ENCODE results near the gene CHAF1B. TPM values are rescaled to one million over a fixed set of nuclear protein-coding genes. Genes with fewer than 3 reads are reported as not detected.
A peak's percentile ranks its signal among the peaks of the same experiment; 100 is the strongest.

The CHAF1B gene
- polyA plus RNA-seq, 12 donors: 3.1 to 8.8 (median 4.5) TPM; not detected in 1

- DNase-seq: peak; percentile 34
Measured at GRCh38 chr21:36425286-36425685, 40.1 kb downstream of the CHAF1B start.

DNA sequence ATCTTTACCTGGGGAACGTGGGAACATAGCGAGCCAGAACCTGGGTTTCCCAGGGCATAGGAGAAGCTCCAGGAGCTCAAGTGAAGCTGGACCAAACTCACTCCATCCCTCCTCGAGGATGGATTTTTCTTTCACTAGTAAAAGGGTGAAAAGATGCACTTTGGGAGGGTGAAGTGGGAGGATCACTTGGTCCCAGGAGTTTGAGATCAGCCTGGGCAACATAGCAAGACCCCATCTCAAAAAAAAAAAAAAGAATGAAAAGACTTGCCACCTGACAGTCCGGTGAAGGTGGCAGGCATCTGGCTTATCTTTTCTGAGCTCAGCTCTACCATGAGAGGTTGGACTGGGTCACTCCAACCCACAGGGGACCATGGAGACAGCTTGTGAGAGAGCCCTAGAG lies 42.3 kb downstream of the CHAF1B start:
- DNase-seq: no peak

GRCh38 chr21:36428761-36429432 lies 43.7 kb downstream of the CHAF1B start:
- DNase-seq: no peak

DNA sequence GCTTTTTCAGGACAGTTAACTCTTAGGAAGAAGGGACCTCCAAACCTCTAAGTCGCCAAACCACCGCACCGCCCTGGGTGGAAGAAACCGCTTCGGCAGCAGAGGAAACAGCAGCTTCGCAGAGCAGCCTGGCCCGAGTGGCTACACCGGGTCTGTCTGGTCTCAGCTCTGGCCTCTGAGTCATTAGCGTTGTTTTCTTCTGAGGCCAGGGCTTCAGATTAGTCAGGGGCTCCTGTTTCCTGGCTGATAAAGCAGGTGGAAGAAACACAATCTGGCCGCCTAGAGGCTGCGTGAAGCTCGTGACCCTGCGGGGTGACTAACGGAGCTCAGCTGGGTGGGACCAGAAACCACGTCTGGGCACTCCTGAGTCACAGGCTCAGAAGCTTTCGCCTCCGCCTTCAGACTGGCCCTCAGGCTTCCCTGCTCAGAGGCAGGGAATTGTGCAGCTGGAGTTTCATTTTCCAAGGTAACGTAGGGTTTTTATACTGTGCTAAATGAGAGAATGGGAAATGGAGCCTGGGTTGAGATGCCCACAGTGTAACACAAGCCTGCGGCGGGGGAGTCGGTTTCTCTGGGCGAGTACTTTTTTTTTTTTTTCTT lies 44.9 kb downstream of the CHAF1B start:
- peak; percentile 38 for DNase-seq

DNA sequence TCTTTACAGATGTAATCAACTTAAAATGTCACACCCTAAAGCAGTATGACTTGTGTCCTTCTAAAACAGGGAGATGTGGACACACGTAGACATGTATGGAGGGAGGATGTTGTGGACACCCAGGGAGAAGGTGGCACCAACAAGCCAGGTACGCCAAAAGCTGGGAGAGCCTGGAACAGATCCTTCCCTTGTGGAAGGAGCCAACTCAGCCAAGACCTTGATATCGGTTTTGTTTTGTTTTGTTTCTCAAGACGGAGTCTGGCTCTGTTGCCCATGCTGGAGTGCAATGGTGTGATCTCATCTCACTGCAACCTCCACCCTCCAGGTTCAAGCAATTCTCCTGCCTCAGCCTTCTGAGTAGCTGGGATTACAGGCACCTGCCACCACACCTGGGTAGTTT lies 45.6 kb downstream of the CHAF1B start:
- DNase-seq: no peak

DNA sequence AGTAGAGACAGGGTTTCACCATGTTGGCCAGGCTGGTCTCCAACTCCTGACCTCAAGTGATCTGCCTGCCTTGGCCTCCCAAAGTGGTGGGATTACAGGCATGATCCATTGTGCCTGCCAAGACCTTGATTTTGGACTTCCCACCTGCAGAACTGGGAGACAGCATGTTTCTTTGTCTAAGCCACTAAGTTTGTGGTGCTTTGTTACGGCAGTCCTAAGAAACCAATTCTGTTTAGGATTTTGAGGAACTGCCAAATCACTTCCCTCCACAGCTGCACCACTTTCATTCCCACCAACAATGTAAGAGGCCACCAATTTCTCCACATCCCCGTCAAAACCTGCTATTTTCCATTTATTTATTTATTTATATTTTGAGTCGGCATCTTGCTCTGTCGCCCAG lies 46.1 kb downstream of the CHAF1B start:
- no peak for DNase-seq

- no peak for DNase-seq
Measured at GRCh38 chr21:36433059-36433709, 48.0 kb downstream of the CHAF1B start.

DNA sequence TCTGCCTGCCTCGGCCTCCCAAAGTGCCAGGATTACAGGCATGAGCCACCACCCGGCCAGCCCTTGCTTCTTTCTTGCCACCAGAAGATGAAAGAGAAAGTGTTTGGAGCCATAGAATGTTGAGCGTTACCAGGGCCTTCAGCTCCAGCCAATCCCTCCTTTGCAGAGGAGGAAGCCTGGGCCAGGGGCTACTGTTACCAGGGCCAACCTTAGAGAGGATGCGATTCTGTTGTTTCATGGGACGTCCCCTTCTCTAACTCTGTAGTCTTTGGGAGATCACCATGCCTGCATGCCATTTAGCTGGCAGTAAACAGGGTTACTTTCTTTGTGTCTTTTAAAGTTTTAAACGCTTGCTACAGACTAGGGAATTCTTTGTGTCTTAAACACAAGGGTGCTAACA lies 49.0 kb downstream of the CHAF1B start:
- DNase-seq: no peak

GRCh38 chr21:36436829-36437744 lies 51.9 kb downstream of the CHAF1B start:
- no peak for DNase-seq

DNA sequence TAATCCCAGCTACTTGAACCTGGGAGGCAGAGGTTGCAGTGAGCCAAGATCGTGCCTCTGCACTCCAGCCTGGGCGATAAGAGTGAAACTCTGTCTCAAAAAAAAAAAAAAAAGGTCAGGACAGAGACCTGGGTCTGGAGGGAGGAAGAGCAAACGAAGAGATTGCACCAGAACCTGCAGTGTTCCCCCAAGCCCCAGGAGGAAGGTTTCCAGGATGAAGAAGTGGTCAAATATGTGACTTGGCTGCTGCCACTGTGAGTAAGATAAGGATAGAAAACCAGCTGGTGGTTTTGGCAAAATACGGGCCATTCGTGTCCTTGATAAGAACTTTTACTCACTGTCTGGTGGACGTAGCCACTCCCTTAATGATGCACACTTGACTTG lies 52.5 kb downstream of the CHAF1B start:
- no peak for DNase-seq

DNA sequence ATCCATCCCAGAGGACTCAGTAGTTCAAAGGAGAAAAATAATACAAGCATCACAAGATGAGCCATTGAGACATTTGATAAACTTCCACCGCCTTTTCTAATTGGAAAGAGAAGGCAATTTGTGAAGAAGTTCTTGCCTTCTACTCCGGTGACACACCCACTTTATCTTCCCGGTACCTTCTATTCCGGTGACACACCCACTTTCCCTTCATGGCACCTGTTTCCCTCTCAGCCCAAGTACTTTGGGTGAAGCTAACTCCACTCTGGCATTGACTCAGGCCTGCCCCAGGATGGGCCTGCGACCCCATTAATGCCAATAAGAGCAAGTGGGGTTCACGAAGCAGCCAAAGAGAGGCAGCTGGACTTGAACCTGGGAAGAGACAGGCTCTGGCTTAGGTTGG lies 56.5 kb downstream of the CHAF1B start:
- no peak for DNase-seq

DNA sequence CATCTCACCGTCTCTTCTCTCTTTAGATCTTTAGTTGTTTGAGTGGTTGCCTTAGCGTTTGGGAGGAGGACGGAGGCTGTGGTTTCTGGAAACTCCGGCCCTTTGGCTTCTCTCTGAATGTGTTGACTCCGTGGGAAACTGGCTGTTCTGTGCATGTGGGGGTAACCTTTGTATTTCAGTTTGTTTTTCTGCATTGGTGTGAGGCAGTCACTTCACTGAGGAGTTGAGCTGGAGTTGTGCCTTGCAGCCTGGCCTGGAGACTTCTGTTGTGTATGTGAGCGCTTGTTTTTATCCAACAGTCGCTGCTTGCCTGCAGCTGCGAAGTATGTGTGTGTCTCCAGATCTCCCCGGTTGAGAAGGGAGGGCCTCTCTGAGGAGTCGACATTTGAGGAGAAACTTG lies 61.1 kb downstream of the CHAF1B start:
- DNase-seq: no peak

DNA sequence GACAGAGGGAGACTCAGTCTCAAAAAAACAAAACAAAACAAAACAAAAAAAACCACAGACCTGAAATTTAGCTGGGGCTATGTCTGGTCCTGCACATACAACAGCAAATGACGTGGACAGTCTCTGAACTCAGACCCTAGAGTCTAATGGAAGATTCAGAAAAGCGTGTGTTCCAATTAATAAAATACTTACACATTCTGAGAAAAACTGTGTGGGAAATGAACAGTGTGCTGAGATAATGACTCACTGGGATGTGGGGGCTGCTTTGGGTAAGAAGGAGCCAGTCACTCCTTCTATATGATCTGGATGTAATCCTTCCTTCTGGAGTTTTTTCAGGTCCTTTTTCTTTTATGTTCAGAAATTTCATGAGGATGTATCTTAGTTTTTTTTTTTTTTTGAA lies 65.3 kb downstream of the CHAF1B start:
- no peak for DNase-seq

DNA sequence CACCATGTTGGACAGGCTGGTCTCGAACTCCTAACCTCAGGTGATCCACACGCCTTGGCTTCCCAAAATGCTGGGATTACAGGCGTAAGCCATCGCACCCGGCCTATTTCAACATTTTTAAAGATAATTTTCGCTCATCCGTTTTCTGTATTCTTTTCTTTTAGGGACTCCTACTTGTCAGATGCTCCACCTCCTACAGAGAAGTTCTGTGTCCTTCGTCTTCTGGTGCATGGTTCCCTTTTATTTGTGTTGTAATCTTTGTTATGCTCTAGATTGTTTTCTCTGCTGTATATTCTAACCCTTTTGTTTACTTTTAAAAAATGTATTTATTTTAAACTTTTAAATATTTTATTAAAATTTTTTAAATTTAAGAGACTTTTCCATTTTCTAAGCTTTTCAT lies 66.3 kb downstream of the CHAF1B start:
- no peak for DNase-seq

DNA sequence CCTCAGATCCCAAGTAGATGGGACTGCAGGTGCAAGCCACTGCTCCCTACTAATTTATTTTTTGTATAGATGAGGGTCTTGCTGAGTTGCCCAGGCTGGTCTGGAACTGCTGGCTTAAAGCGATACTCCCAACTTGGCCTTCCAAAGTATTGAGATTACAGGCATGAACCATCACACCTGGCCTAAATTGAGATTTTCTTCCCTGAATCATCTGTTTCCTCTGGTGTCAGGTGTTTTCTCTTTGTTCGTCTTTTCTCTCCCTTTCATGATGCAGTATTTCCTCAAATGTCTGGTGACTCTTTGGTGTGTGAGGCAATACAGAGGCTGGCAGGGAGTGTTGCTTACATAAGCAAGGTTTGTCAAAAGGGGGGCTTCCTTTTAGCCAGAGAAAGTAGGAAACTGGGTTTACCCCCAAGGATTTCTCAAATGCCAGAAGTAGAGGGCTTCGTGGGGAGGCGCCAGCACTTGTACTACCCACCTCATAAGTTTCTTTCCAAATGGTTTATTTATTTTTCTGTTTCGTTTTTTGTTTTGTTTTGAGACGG lies 67.2 kb downstream of the CHAF1B start:
- no peak for DNase-seq

DNA sequence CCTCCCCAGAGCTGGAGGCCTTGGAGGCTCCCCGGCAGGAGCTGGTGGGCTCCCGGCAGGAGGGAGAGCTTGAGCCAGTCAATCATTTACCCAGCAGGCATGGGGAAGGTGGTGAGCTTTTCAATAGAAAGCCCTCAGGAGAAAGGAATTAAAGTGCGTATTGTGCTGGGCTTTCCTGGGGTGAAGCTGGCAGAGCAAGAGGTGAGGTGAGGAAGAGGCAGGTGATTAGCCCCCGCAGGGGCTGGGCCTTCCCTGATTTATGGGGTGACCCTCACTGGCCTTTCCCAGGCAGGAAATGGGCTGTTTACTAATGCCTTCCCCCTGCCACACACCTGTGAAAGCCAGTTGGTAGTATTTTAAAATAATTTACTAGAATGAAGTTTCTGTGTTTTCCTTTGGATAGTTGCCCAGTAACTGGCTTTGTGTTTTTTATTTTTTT lies 68.9 kb downstream of the CHAF1B start:
- DNase-seq: no peak

DNA sequence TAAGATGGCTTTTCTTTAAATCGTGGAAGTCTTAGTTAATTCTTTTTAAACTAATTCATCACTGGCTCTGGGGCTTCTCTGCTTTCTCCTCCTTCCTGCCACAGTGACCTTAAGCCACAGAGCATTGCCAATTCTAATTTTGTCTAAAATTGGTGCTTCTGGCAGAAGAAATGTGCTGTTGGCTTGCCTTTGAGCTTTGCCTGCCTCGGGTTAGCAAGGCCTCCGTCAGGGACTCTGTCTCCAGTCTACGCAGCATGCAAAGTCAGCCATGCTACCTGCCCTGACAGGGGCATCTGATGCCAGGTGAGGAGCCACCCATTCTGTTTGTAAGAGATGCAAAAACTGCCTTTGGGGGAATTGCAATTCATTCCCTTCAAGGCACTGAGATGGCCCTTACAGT lies 69.5 kb downstream of the CHAF1B start:
- no peak for DNase-seq

DNA sequence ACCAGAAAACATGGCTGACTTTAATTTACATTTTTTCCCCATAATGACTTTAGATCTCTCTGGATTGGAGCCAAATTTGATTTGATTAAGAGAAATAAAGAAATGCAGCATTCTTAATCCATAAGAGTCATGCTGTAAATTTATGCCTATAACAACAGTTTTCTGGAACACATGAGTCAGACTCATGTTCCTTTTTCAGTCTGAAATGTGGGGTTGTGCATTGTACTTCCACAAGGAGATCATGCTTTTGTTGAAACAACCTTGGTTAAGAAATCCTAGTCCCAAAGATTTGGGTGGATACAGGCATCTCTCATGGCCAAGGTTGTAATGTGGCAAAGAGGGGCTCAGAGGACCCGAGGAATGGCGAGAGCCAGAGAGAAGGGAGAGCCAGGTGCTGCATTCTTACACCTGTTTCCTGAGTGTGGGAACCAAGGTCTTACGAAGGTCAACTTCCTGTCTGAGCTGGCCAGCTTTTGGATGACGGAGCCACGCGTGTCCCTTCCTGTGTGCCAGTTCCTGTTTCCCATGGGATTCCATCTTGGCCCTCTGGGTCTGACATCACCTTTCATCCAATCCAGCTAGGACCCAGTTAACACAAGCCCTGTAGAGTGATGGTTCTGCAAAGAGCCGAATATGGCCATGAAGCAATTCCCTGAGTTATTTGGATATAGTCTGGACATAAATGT lies 71.7 kb downstream of the CHAF1B start:
- no peak for DNase-seq

GRCh38 chr21:36459098-36459497 lies 73.9 kb downstream of the CHAF1B start:
- no peak for DNase-seq

- no peak for DNase-seq
Measured at GRCh38 chr21:36460866-36461265, 75.7 kb downstream of the CHAF1B start.

GRCh38 chr21:36461277-36461917 lies 76.2 kb downstream of the CHAF1B start:
- DNase-seq: no peak

All from muscle of arm (tissue), 12 donors.